CD4-positive, alpha-beta T cell treated with Interleukin-17A for 4 hours (primary cell): Measurements from ENCODE around the gene GTPBP2.
"Not testable (repeated sequence)": the region's sequence is repeated elsewhere in the genome, so short reads cannot be mapped to it uniquely, and the experiment has no call there.

Experiments used
- DNase-seq: peaks from one replicate; pipeline ENCODE4 v3.0.0-alpha.2; 2020; ENCODE audit warnings: mixed read lengths

The GTPBP2 gene

GRCh38 chr6:43629104-43629504, at the start of gene GTPBP2:
Gene GTPBP2 (minus strand): TSS chr6:43629264. CDS start chr6:43629162, 102 bp downstream.
- peak; percentile 95 for DNase-seq

GRCh38 chr6:43678341-43678740, 49.3 kb upstream of the GTPBP2 start:
- DNase-seq: no peak

GRCh38 chr6:43677759-43678158, 48.7 kb upstream of the GTPBP2 start:
- DNase-seq: no peak

GRCh38 chr6:43676962-43677606, 48.0 kb upstream of the GTPBP2 start:
- DNase-seq: no peak

GRCh38 chr6:43674921-43675320, 45.9 kb upstream of the GTPBP2 start:
- DNase-seq: no peak

- no peak for DNase-seq
These were observed 45.2 kb upstream of the GTPBP2 start for GRCh38 chr6:43674291-43674690.

GRCh38 chr6:43673444-43674084, 44.5 kb upstream of the GTPBP2 start:
- no peak for DNase-seq

- no peak for DNase-seq
These were observed 43.0 kb upstream of the GTPBP2 start for GRCh38 chr6:43671801-43672690.

- no peak for DNase-seq
These were observed 42.1 kb upstream of the GTPBP2 start for GRCh38 chr6:43671011-43671800.

- DNase-seq: no peak
These were observed 41.5 kb upstream of the GTPBP2 start for GRCh38 chr6:43670623-43670986.

- DNase-seq: no peak
These were observed 41.0 kb upstream of the GTPBP2 start for GRCh38 chr6:43669922-43670622.

GRCh38 chr6:43669050-43669921, 40.2 kb upstream of the GTPBP2 start:
- no peak for DNase-seq

- peak; percentile 53 for DNase-seq
These were observed 39.3 kb upstream of the GTPBP2 start for GRCh38 chr6:43668151-43669028.

- peak; percentile 85 for DNase-seq
These were observed 38.4 kb upstream of the GTPBP2 start for GRCh38 chr6:43667245-43668150.

GRCh38 chr6:43666196-43666920, 37.3 kb upstream of the GTPBP2 start:
- no peak for DNase-seq

GRCh38 chr6:43665376-43665775, 36.3 kb upstream of the GTPBP2 start:
- no peak for DNase-seq

GRCh38 chr6:43662948-43663347, 33.9 kb upstream of the GTPBP2 start:
- DNase-seq: not testable (repeated sequence)

GRCh38 chr6:43658161-43658560, 29.1 kb upstream of the GTPBP2 start:
- no peak for DNase-seq
